H1 (cell line): ENCODE results near the gene THEM5. TPM values are rescaled to one million over a fixed set of nuclear protein-coding genes. Genes with fewer than 3 reads are reported as not detected.

Source experiments
- JUN ChIP-seq: IDR thresholded peaks from 2 replicates; pipeline ENCODE4 v1.6.1; 2011; ENCODE audit warnings: low read depth, mild to moderate bottlenecking, improper control_type of control experiment, low read length
- MAFK ChIP-seq: IDR thresholded peaks from 2 replicates; pipeline ENCODE4 v1.6.1; 2012; ENCODE audit warnings: low read depth, mild to moderate bottlenecking, improper control_type of control experiment, low read length
- NRF1 ChIP-seq: IDR thresholded peaks from 2 replicates; pipeline ENCODE4 v1.6.1; 2011; ENCODE audit warnings: mild to moderate bottlenecking, low read depth, low read length, improper control_type of control experiment
- SIRT6 ChIP-seq: IDR thresholded peaks from one replicate; pipeline ENCODE4 v1.7.1; 2012; ENCODE audit warnings: low read length, inconsistent platforms
- polyA plus RNA-seq, 7 experiments: library from polyadenylated mRNA; depleted of rRNA in 3 of 7; stranded (reverse) in 5 of 7; unstranded in 2 of 7; fragments of >200 nt in 5 of 7; fragments of 200-250 nt in 2 of 7; gene quantifications; 1 replicate in 5 of 7; 2 replicates in 1 of 7; 4 replicates in 1 of 7; pipeline versions ENCODE4 v1.2.1 to v1.2.3, GENCODE V29; 2011 to 2013; ENCODE audit warnings: missing spikeins in 2 of 7, mixed read lengths in 2 of 7
- total RNA-seq: library from RNA; stranded (reverse); fragmentation: NEBNext Ultra II Directional; extraction: Animal tissue kit (Norgen Biotek cat#: 25700); gene quantifications from 2 replicates; pipeline ENCODE4 v1.2.1, GENCODE V29; 2021
- TF ChIP-seq, protein P1 (sequence below): IDR thresholded peaks from 2 replicates; pipeline ENCODE4 v1.6.1; 2011; ENCODE audit warnings: low read length, improper control_type of control experiment
- TF ChIP-seq, protein P2 (sequence below): IDR thresholded peaks from 2 replicates; pipeline ENCODE4 v1.6.1; 2012; ENCODE audit warnings: inconsistent platforms
- TF ChIP-seq, protein P3 (sequence below): IDR thresholded peaks from 2 replicates; pipeline ENCODE4 v1.6.1; 2012; ENCODE audit warnings: low read length, inconsistent platforms

The THEM5 gene
- total and polyA plus RNA-seq, 2 of the 8 experiments (the other 6 are each of a cell fraction or from before 2014, with no cell fraction given): not detected

DNA sequence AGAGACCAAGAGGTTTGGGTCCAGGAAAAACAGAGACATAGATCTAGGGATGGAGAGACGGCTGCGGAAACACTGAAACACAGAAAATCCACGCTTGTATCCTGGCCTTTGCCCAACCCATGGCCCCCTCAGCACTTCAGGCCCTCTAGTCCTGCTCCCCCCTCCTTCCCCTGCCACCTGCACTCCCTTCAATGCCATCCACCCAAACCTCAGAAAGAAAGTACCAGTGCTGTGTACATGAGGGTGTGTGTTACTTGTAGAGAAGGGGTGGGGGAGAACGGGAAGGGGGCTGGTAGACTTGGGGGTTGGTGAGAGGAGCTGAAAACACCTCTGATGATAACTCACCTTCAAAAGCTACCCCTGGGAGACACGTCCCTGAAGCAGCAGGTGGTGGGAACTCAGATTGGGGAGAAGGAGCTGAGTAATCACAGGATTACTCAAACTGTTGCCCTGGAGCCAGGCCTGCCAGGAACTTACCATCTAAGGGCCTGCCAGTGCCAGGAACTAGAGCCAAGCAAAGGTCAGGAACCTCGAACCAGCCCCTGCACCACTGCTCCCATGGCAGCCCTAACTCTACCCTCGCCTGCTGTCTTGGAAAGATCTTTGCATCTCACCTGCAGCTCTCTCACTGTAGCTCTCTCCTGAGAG, 33.4 kb downstream of the THEM5 start (continued):
- TF ChIP-seq, protein P1, sequence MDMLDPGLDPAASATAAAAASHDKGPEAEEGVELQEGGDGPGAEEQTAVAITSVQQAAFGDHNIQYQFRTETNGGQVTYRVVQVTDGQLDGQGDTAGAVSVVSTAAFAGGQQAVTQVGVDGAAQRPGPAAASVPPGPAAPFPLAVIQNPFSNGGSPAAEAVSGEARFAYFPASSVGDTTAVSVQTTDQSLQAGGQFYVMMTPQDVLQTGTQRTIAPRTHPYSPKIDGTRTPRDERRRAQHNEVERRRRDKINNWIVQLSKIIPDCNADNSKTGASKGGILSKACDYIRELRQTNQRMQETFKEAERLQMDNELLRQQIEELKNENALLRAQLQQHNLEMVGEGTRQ: no peak
- TF ChIP-seq JUN (no peak), MAFK (no peak), NRF1 (no peak), SIRT6 (no peak)
- TF ChIP-seq, protein P2, sequence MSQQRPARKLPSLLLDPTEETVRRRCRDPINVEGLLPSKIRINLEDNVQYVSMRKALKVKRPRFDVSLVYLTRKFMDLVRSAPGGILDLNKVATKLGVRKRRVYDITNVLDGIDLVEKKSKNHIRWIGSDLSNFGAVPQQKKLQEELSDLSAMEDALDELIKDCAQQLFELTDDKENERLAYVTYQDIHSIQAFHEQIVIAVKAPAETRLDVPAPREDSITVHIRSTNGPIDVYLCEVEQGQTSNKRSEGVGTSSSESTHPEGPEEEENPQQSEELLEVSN: no peak
- TF ChIP-seq, protein P3, sequence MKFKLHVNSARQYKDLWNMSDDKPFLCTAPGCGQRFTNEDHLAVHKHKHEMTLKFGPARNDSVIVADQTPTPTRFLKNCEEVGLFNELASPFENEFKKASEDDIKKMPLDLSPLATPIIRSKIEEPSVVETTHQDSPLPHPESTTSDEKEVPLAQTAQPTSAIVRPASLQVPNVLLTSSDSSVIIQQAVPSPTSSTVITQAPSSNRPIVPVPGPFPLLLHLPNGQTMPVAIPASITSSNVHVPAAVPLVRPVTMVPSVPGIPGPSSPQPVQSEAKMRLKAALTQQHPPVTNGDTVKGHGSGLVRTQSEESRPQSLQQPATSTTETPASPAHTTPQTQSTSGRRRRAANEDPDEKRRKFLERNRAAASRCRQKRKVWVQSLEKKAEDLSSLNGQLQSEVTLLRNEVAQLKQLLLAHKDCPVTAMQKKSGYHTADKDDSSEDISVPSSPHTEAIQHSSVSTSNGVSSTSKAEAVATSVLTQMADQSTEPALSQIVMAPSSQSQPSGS: no peak
